ENCODE results near the gene DAB2.

DAB2 gene

GRCh38 chr5:39353717-39354399 is 70.9 kb downstream of the DAB2 start:
- TF ChIP-seq CTCF (IDR thresholded peaks at IDR 0.05; ENCODE audit: insufficient read depth, low read length, missing control alignments), result no peak
- no peak overlapping the region for H3K4me3 ChIP-seq (ENCODE audit: low read depth, low read length)
- CTCF ChIA-PET, result interaction anchor here (0.5 to 1.2 kb wide), 3 partner anchors 9 to 1441 kb away, joined by 3 to 4 read pairs (median 3); no protein-coding TSS in a partner anchor
- POLR2A ChIA-PET, result no interaction called here
- DNase-seq (ENCODE audit: low read depth, low spot score), result no peak

- TF ChIP-seq CTCF (IDR thresholded peaks at IDR 0.05; ENCODE audit: insufficient read depth, low read length, missing control alignments), result no peak
- H3K4me3 ChIP-seq (ENCODE audit: low read depth, low read length), result no peak overlapping the region
- CTCF ChIA-PET, result interaction anchor here (0.9 to 1.2 kb wide), 2 partner anchors 10 to 69 kb away, joined by 3 to 4 read pairs; no protein-coding TSS in a partner anchor
- DNase-seq (ENCODE audit: low read depth, low spot score), result no peak
- POLR2A ChIA-PET, result no interaction called here
These were observed 71.8 kb downstream of the DAB2 start for GRCh38 chr5:39352951-39353350.

GRCh38 chr5:39352170-39352569 is 72.6 kb downstream of the DAB2 start:
- no peak for TF ChIP-seq CTCF (IDR thresholded peaks at IDR 0.05; ENCODE audit: insufficient read depth, low read length, missing control alignments)
- no peak for DNase-seq (ENCODE audit: low read depth, low spot score)
- ChIA-PET CTCF (no interaction called here), POLR2A (no interaction called here)
- H3K4me3 ChIP-seq (ENCODE audit: low read depth, low read length), result no peak overlapping the region

- ChIA-PET POLR2A (no interaction called here), CTCF (no interaction called here)
- no peak for TF ChIP-seq CTCF (IDR thresholded peaks at IDR 0.05; ENCODE audit: insufficient read depth, low read length, missing control alignments)
- DNase-seq (ENCODE audit: low read depth, low spot score), result no peak
- no peak overlapping the region for H3K4me3 ChIP-seq (ENCODE audit: low read depth, low read length)
These were observed 75.3 kb downstream of the DAB2 start for GRCh38 chr5:39349484-39349883.

- ChIA-PET POLR2A (no interaction called here), CTCF (no interaction called here)
- no peak for DNase-seq (ENCODE audit: low read depth, low spot score)
- TF ChIP-seq CTCF (IDR thresholded peaks at IDR 0.05; ENCODE audit: insufficient read depth, low read length, missing control alignments), result no peak
- H3K4me3 ChIP-seq (ENCODE audit: low read depth, low read length), result no peak overlapping the region
These were observed 82.3 kb downstream of the DAB2 start for GRCh38 chr5:39342460-39342859.

- H3K4me3 ChIP-seq (ENCODE audit: low read depth, low read length), result no peak overlapping the region
- ChIA-PET POLR2A (no interaction called here), CTCF (no interaction called here)
- DNase-seq (ENCODE audit: low read depth, low spot score), result no peak
- TF ChIP-seq CTCF (IDR thresholded peaks at IDR 0.05; ENCODE audit: insufficient read depth, low read length, missing control alignments), result no peak
These were observed 82.9 kb downstream of the DAB2 start for GRCh38 chr5:39341896-39342295.

Data from AG04449 (cell line).